GM23338 (cell line): ENCODE measurements around the gene SLC51B. TPM values are rescaled to one million over a fixed set of nuclear protein-coding genes. Genes with fewer than 3 reads are reported as not detected.

Experiments
- ATAC-seq: fragments of 200-7000 bp; cut with Tn5 transposase; 3 replicates; pipeline ENCODE4 v1.9.1; 2020
- DNase-seq: peaks from one replicate; pipeline ENCODE4 v3.0.0-alpha.2; 2015; ENCODE audit warnings: low spot score
- H2AFZ ChIP-seq: fragments of 200-600 bp; sonication (generic); 2 replicates; pipeline ENCODE4 v1.8.0; 2016; ENCODE audit warnings: antibody characterized with exemption, mild to moderate bottlenecking, moderate library complexity
- H3F3A ChIP-seq: fragments of 200-600 bp; sonication (generic); replicated peaks from 2 replicates; pipeline ENCODE4 v1.8.0; 2017; ENCODE audit warnings: antibody characterized with exemption, mixed run types, low read depth
- H3K27ac ChIP-seq: fragments of 200-600 bp; sonication (generic); 2 replicates; pipeline ENCODE4 v1.6.1; 2016; ENCODE audit warnings: low read depth
- H3K27me3 ChIP-seq: fragments of 200-600 bp; sonication (generic); 2 replicates; pipeline ENCODE4 v1.8.0; 2016; ENCODE audit warnings: mild to moderate bottlenecking, mixed run types, moderate library complexity; ENCODE audit not compliant: insufficient read depth
- H3K36me3 ChIP-seq: fragments of 200-600 bp; sonication (generic); 2 replicates; pipeline ENCODE4 v1.8.0; 2016; ENCODE audit warnings: mild to moderate bottlenecking; ENCODE audit not compliant: insufficient read depth
- H3K4me1 ChIP-seq: fragments of 200-600 bp; sonication (generic); 2 replicates; pipeline ENCODE4 v1.8.0; 2016; ENCODE audit warnings: mild to moderate bottlenecking, moderate library complexity; ENCODE audit not compliant: insufficient read depth
- H3K4me2 ChIP-seq: fragments of 200-600 bp; sonication (generic); 2 replicates; pipeline ENCODE4 v1.7.1; 2017; ENCODE audit warnings: mixed run types
- H3K4me3 ChIP-seq: fragments of 200-600 bp; sonication (generic); 2 replicates; pipeline ENCODE4 v1.6.1; 2016; ENCODE audit warnings: mixed run types
- H3K79me2 ChIP-seq: fragments of 200-600 bp; sonication (generic); replicated peaks from 2 replicates; pipeline ENCODE4 v1.8.0; 2017; ENCODE audit warnings: mild to moderate bottlenecking; ENCODE audit not compliant: insufficient read depth
- H3K9me2 ChIP-seq: fragments of 200-600 bp; sonication (generic); 2 replicates; pipeline ENCODE4 v1.8.0; 2017; ENCODE audit not compliant: insufficient read depth
- H4K20me1 ChIP-seq: fragments of 200-600 bp; sonication (generic); replicated peaks from 2 replicates; pipeline ENCODE4 v1.8.0; 2017; ENCODE audit warnings: mild to moderate bottlenecking; ENCODE audit not compliant: insufficient read depth
- H3K27ac Mint-ChIP-seq: 2 replicates; pipeline ENCODE4 v1.8.0; 2020; ENCODE audit warnings: inconsistent platforms, mild to moderate bottlenecking, moderate library complexity, mixed read lengths
- H3K27me3 Mint-ChIP-seq: 3 replicates; pipeline ENCODE4 v1.8.0; 2022; ENCODE audit warnings: low read depth, mild to moderate bottlenecking, moderate library complexity, mixed read lengths, inconsistent platforms; ENCODE audit not compliant: insufficient read depth, poor library complexity
- H3K36me3 Mint-ChIP-seq: 3 replicates; pipeline ENCODE4 v1.8.0; 2021; ENCODE audit warnings: low read depth, mild to moderate bottlenecking, inconsistent platforms, moderate library complexity, mixed read lengths
- H3K4me1 Mint-ChIP-seq: 3 replicates; pipeline ENCODE4 v1.8.0; 2020; ENCODE audit warnings: mild to moderate bottlenecking, inconsistent platforms, mixed read lengths
- H3K4me3 Mint-ChIP-seq: 3 replicates; pipeline ENCODE4 v1.8.0; 2021; ENCODE audit warnings: moderate library complexity, mild to moderate bottlenecking, inconsistent platforms, mixed read lengths
- H3K9me3 Mint-ChIP-seq: 3 replicates; pipeline ENCODE4 v1.8.0; 2020; ENCODE audit warnings: moderate library complexity, mild to moderate bottlenecking, inconsistent platforms, mixed read lengths
- CREB1 ChIP-seq: fragments of 250-450 bp; sonication (Bioruptor Pico); IDR thresholded peaks from 2 replicates; pipeline ENCODE4 v1.5.0; 2020; ENCODE audit warnings: low read depth, mild to moderate bottlenecking, moderate library complexity
- CTCF ChIP-seq, 2 experiments: fragments of 200-600 bp in 1 of 2; sonication (generic) in 1 of 2; conservative IDR thresholded peaks; 2 replicates each; pipeline versions ENCODE4 v1.5.1 to v1.6.1; 2016 to 2017; ENCODE audit warnings: antibody characterized with exemption in 2 of 2, low read depth in 2 of 2, mild to moderate bottlenecking in 2 of 2, moderate library complexity in 1 of 2
- ETS1 ChIP-seq: IDR thresholded peaks from 2 replicates; pipeline ENCODE4 v1.6.1; 2016; ENCODE audit warnings: antibody characterized with exemption
- EZH2 ChIP-seq: fragments of 200-600 bp; sonication (generic); IDR thresholded peaks from one replicate; pipeline ENCODE4 v1.8.0; 2017; ENCODE audit warnings: antibody characterized with exemption, mild to moderate bottlenecking, low read depth; ENCODE audit not compliant: unreplicated experiment
- EZH2phosphoT487 ChIP-seq: fragments of 200-600 bp; sonication (generic); IDR thresholded peaks from one replicate; pipeline ENCODE4 v1.8.1; 2018; ENCODE audit warnings: antibody characterized with exemption; ENCODE audit not compliant: unreplicated experiment
- JUNB ChIP-seq: IDR thresholded peaks from one replicate; pipeline ENCODE4 v1.6.1; 2016; ENCODE audit warnings: antibody characterized with exemption; ENCODE audit not compliant: unreplicated experiment
- NANOG ChIP-seq: IDR thresholded peaks from 2 replicates; pipeline ENCODE4 v1.6.1; 2016; ENCODE audit warnings: antibody characterized with exemption, borderline replicate concordance
- POLR2AphosphoS5 ChIP-seq: IDR thresholded peaks from 2 replicates; pipeline ENCODE4 v1.6.1; 2016; ENCODE audit warnings: antibody characterized with exemption, low read depth
- REST ChIP-seq: IDR thresholded peaks from one replicate; pipeline ENCODE4 v1.6.1; 2018; ENCODE audit warnings: antibody characterized with exemption; ENCODE audit not compliant: unreplicated experiment
- STAT1 ChIP-seq: IDR thresholded peaks from one replicate; pipeline ENCODE4 v1.6.1; 2016; ENCODE audit warnings: antibody characterized with exemption; ENCODE audit not compliant: unreplicated experiment
- ZNF114 ChIP-seq: fragments of 250-450 bp; sonication (Bioruptor Pico); IDR thresholded peaks from 2 replicates; pipeline ENCODE4 v1.5.0; 2020; ENCODE audit warnings: mild to moderate bottlenecking, moderate library complexity
- ZNF331 ChIP-seq: fragments of 250-450 bp; sonication (Bioruptor Pico); IDR thresholded peaks from 2 replicates; pipeline ENCODE4 v1.5.0; 2020; ENCODE audit warnings: low read depth, mild to moderate bottlenecking, moderate library complexity
- ZNF462 ChIP-seq: fragments of 250-450 bp; sonication (Bioruptor Pico); IDR thresholded peaks from 2 replicates; pipeline ENCODE4 v1.5.0; 2020; ENCODE audit warnings: mild to moderate bottlenecking, moderate library complexity
- polyA plus RNA-seq: library from polyadenylated mRNA; unstranded; fragments of >200 nt; fragmentation: Nextera tagmentation; extraction: Ambion mirVana; gene quantifications from 2 replicates; pipeline ENCODE4 v1.2.1, GENCODE V29; 2016
- total RNA-seq: library from RNA; depleted of rRNA; stranded (reverse); fragments of >200 nt; shearing (Covaris generic); gene quantifications from 2 replicates; pipeline ENCODE4 v1.2.3, GENCODE V29; 2014

Gene SLC51B
- total and polyA plus RNA-seq, 2 experiments from 2014 or later: not detected

GRCh38 chr15:65048241-65048640 lies 3.1 kb downstream of the SLC51B start:
- Histone ChIP-seq H4K20me1 (no peaks in the 10 kb centered on the region), H3K27me3 (no peaks in the 10 kb centered on the region), H3K4me3 (no peak overlapping the region), H3K4me2 (no peak overlapping the region), H3F3A (0 out of 2 replicates have a peak, but pooled peaks cover 4% of the 10 kb centered on the region), H3K9me2 (no peaks in the 10 kb centered on the region), H3K79me2 (no peaks in the 10 kb centered on the region), H2AFZ (no peak overlapping the region), H3K36me3 (no peaks in the 10 kb centered on the region), H3K4me1 (no peaks in the 10 kb centered on the region), H3K27ac (no peak overlapping the region)
- Mint-ChIP-seq H3K27ac (no peak overlapping the region), H3K9me3 (no peaks in the 10 kb centered on the region), H3K4me3 (no peak overlapping the region), H3K27me3 (peaks cover 12% of the 10 kb centered on the region), H3K36me3 (no peaks in the 10 kb centered on the region), H3K4me1 (peaks cover 7% of the 10 kb centered on the region)
- DNase-seq (no peak), ATAC-seq (no peak)
- no peak for TF ChIP-seq CTCF (conservative IDR thresholded peaks at IDR 0.05; ENCODE audit: low read depth in 2 of 2)
- no peak for TF ChIP-seq EZH2phosphoT487
- no peak for TF ChIP-seq REST
- no peak for TF ChIP-seq ZNF331
- no peak for TF ChIP-seq ZNF114 (CRISPR knock-in tag)
- TF ChIP-seq CREB1: no peak
- no peak for TF ChIP-seq NANOG
- TF ChIP-seq ETS1: no peak
- no peak for TF ChIP-seq POLR2AphosphoS5
- TF ChIP-seq STAT1: no peak
- no peak for TF ChIP-seq EZH2
- TF ChIP-seq ZNF462 (CRISPR knock-in tag): no peak
- TF ChIP-seq JUNB: no peak
